H1 (cell line): ENCODE data around the gene MIR17HG. TPM values are rescaled to one million over a fixed set of nuclear protein-coding genes. Genes with fewer than 3 reads are reported as not detected.

Source experiments
- CTCF ChIA-PET: fragments of 300-600 bp; sonication (Branson Sonifier 250); formaldehyde crosslinking; loops from one replicate; lab custom pipeline; 2021; ENCODE audit not compliant: partially characterized antibody; lab: Charles Lee
- POLR2A ChIA-PET: fragments of 300-600 bp; sonication (Branson Sonifier 250); formaldehyde crosslinking; loops from one replicate; lab custom pipeline; 2021; ENCODE audit warnings: inconsistent platforms; ENCODE audit not compliant: partially characterized antibody; lab: Charles Lee
- DNase-seq, 2 experiments: peaks; one replicate each; pipeline versions ENCODE4 v3.0.0 to v3.0.0-alpha.2; 2010 to 2022; ENCODE audit warnings: low spot score in 2 of 2, low read depth in 1 of 2, mixed read lengths in 1 of 2
- FAIRE-seq: peaks from 2 replicates; lab custom pipeline; 2011; peaks lifted over from hg19 to GRCh38; lab: Jason Lieb, UNC
- H2AFZ ChIP-seq: 2 replicates; pipeline ENCODE4 v1.8.1; 2012; ENCODE audit warnings: low read length, inconsistent platforms
- H2AK5ac ChIP-seq: 2 replicates; pipeline ENCODE4 v1.6.1; 2013; ENCODE audit warnings: low read depth, low read length
- H2BK120ac ChIP-seq: replicated peaks from 2 replicates; pipeline ENCODE3; 2013; ENCODE audit warnings: low read depth, low read length, inconsistent platforms
- H2BK12ac ChIP-seq: 2 replicates; pipeline ENCODE4 v1.6.1; 2013; ENCODE audit warnings: low read depth, low read length
- H2BK15ac ChIP-seq: 2 replicates; pipeline ENCODE4 v1.6.1; 2013; ENCODE audit warnings: low read length
- H2BK20ac ChIP-seq: 2 replicates; pipeline ENCODE4 v1.6.1; 2013; ENCODE audit warnings: low read length
- H2BK5ac ChIP-seq: 2 replicates; pipeline ENCODE4 v1.6.1; 2013; ENCODE audit warnings: low read depth, low read length
- H3K14ac ChIP-seq: 2 replicates; pipeline ENCODE4 v1.6.1; 2013; ENCODE audit warnings: inconsistent platforms; ENCODE audit not compliant: insufficient read length
- H3K18ac ChIP-seq: 2 replicates; pipeline ENCODE4 v1.6.1; 2013; ENCODE audit warnings: low read length; ENCODE audit errors: extremely low read depth
- H3K23ac ChIP-seq: 2 replicates; pipeline ENCODE4 v1.6.1; 2013; ENCODE audit warnings: inconsistent platforms; ENCODE audit not compliant: insufficient read length
- H3K23me2 ChIP-seq: 2 replicates; pipeline ENCODE4 v1.6.1; 2013; ENCODE audit warnings: low read depth, low read length
- H3K27ac ChIP-seq: 2 replicates; pipeline ENCODE4 v1.6.1; 2011; ENCODE audit warnings: low read depth, low read length, inconsistent platforms
- H3K27me3 ChIP-seq, 4 experiments: replicated peaks in 1 of 4; 1 replicate in 1 of 4; 2 replicates in 3 of 4; pipeline versions ENCODE4 v1.6.1 to v1.8.1; 2011 to 2013; ENCODE audit warnings: low read length in 3 of 4, mild to moderate bottlenecking in 3 of 4, inconsistent platforms in 2 of 4, mixed read lengths in 2 of 4, moderate library complexity in 1 of 4; ENCODE audit not compliant: control insufficient read depth in 3 of 4, insufficient read depth in 3 of 4; ENCODE audit errors: extremely low read depth in 1 of 4
- H3K36me3 ChIP-seq, 4 experiments: 2 replicates each; pipeline versions ENCODE4 v1.6.1 to v1.8.1; 2011 to 2013; ENCODE audit warnings: mild to moderate bottlenecking in 4 of 4, low read length in 3 of 4, moderate library complexity in 2 of 4, control low read depth in 1 of 4, inconsistent platforms in 1 of 4; ENCODE audit not compliant: insufficient read depth in 4 of 4, control insufficient read depth in 2 of 4
- H3K4ac ChIP-seq: replicated peaks from 2 replicates; pipeline ENCODE3; 2013; ENCODE audit warnings: low read length, low read depth, mixed read lengths, inconsistent platforms; ENCODE audit not compliant: insufficient read length
- H3K4me1 ChIP-seq, 4 experiments: replicated peaks in 1 of 4; 1 replicate in 1 of 4; 2 replicates in 3 of 4; pipeline versions ENCODE4 v1.6.1 to v1.8.1; 2011 to 2013; ENCODE audit warnings: low read length in 3 of 4, inconsistent platforms in 2 of 4, mixed read lengths in 1 of 4; ENCODE audit not compliant: insufficient read depth in 4 of 4, control insufficient read depth in 3 of 4
- H3K4me2 ChIP-seq, 2 experiments: 2 replicates each; pipeline versions ENCODE4 v1.6.1 to v1.8.1; 2011 to 2013; ENCODE audit warnings: low read depth in 2 of 2, low read length in 2 of 2, control low read depth in 1 of 2, inconsistent platforms in 1 of 2, mild to moderate bottlenecking in 1 of 2; ENCODE audit not compliant: insufficient read depth in 1 of 2
- H3K4me3 ChIP-seq, 4 experiments: fragments of 200-600, 300-600 bp in 1 of 4; sonication (generic), shearing (Covaris generic), sonication (Bioruptor Twin) in 1 of 4; 2 replicates each; pipeline versions ENCODE4 v1.5.1 to v1.8.1; 2011 to 2016; ENCODE audit warnings: low read length in 4 of 4, low read depth in 3 of 4, control low read depth in 2 of 4, inconsistent platforms in 2 of 4, mild to moderate bottlenecking in 2 of 4, mixed read lengths in 1 of 4, moderate library complexity in 1 of 4; ENCODE audit not compliant: insufficient read depth in 2 of 4; ENCODE audit errors: extremely low read depth in 1 of 4
- H3K56ac ChIP-seq: replicated peaks from 2 replicates; pipeline ENCODE3; 2013; ENCODE audit warnings: low read depth, mild to moderate bottlenecking, mixed read lengths, low read length, inconsistent platforms; ENCODE audit not compliant: insufficient read length
- H3K79me1 ChIP-seq: 2 replicates; pipeline ENCODE4 v1.6.1; 2013; ENCODE audit warnings: low read depth, low read length, control low read depth
- H3K79me2 ChIP-seq, 2 experiments: 2 replicates each; pipeline versions ENCODE4 v1.6.1 to v1.8.1; 2012 to 2013; ENCODE audit warnings: low read length in 2 of 2, mild to moderate bottlenecking in 2 of 2, inconsistent platforms in 1 of 2; ENCODE audit not compliant: insufficient read depth in 2 of 2, control insufficient read depth in 1 of 2
- H3K9ac ChIP-seq, 4 experiments: replicated peaks in 1 of 4; 1 replicate in 1 of 4; 2 replicates in 3 of 4; pipeline versions ENCODE4 v1.6.1 to v1.8.1; 2011 to 2013; ENCODE audit warnings: low read depth in 3 of 4, low read length in 3 of 4, control low read depth in 2 of 4, mild to moderate bottlenecking in 2 of 4, moderate library complexity in 2 of 4, inconsistent platforms in 1 of 4; ENCODE audit errors: extremely low read depth in 1 of 4
- H3K9me3 ChIP-seq, 2 experiments: 2 replicates each; pipeline versions ENCODE4 v1.6.1 to v1.8.1; 2012 to 2013; ENCODE audit warnings: mild to moderate bottlenecking in 2 of 2, moderate library complexity in 2 of 2, control low read depth in 1 of 2, inconsistent platforms in 1 of 2, low read depth in 1 of 2, low read length in 1 of 2, mixed read lengths in 1 of 2; ENCODE audit not compliant: insufficient read depth in 2 of 2
- H4K20me1 ChIP-seq, 2 experiments: replicated peaks in 1 of 2; 2 replicates each; pipeline versions ENCODE3 to v1.8.1; 2011 to 2013; ENCODE audit warnings: inconsistent platforms in 2 of 2, low read length in 2 of 2, mild to moderate bottlenecking in 1 of 2; ENCODE audit not compliant: insufficient read depth in 2 of 2, control insufficient read depth in 1 of 2
- H4K5ac ChIP-seq: 2 replicates; pipeline ENCODE4 v1.6.1; 2013; ENCODE audit warnings: low read length, low read depth, mixed read lengths, inconsistent platforms; ENCODE audit not compliant: insufficient read length
- H4K8ac ChIP-seq: 2 replicates; pipeline ENCODE4 v1.8.0; 2013; ENCODE audit warnings: mild to moderate bottlenecking, moderate library complexity, low read length, inconsistent platforms; ENCODE audit not compliant: insufficient read depth; ENCODE audit errors: extremely low read depth
- H4K91ac ChIP-seq: replicated peaks from 2 replicates; pipeline ENCODE3; 2013; ENCODE audit warnings: low read length, mixed read lengths, inconsistent platforms; ENCODE audit not compliant: insufficient read length
- ATF2 ChIP-seq: IDR thresholded peaks from 2 replicates; pipeline ENCODE4 v1.6.1; 2012; ENCODE audit warnings: low read length, inconsistent platforms
- CBX8 ChIP-seq: fragments of 300-800, 300-1000 bp; sonication (generic); IDR thresholded peaks from 2 replicates; pipeline ENCODE4 v1.7.1; 2016; ENCODE audit warnings: low read depth, low read length, borderline replicate concordance
- CEBPB ChIP-seq: IDR thresholded peaks from 2 replicates; pipeline ENCODE4 v1.6.1; 2012; ENCODE audit warnings: low read depth, low read length
- CHD1 ChIP-seq: IDR thresholded peaks from 2 replicates; pipeline ENCODE4 v1.6.1; 2012; ENCODE audit warnings: low read depth, low read length, improper control_type of control experiment
- EZH2 ChIP-seq: fragments of 200-600 bp; sonication (generic); IDR thresholded peaks from 2 replicates; pipeline ENCODE4 v1.7.1; 2012; ENCODE audit warnings: low read depth, mild to moderate bottlenecking, moderate library complexity, low read length, inconsistent platforms; ENCODE audit not compliant: severe bottlenecking
- FOSL1 ChIP-seq: IDR thresholded peaks from 2 replicates; pipeline ENCODE4 v1.6.1; 2011; ENCODE audit warnings: mild to moderate bottlenecking, low read depth, low read length, moderate library complexity; ENCODE audit not compliant: insufficient read depth
- HDAC2 ChIP-seq, 2 experiments: fragments of 300-600 bp in 1 of 2; sonication (generic) in 1 of 2; IDR thresholded peaks; 2 replicates each; pipeline ENCODE4 v1.6.1; 2011 to 2012; ENCODE audit warnings: low read depth in 2 of 2, low read length in 2 of 2, mild to moderate bottlenecking in 2 of 2, moderate library complexity in 2 of 2, borderline replicate concordance in 1 of 2, inconsistent platforms in 1 of 2
- KDM4A ChIP-seq: IDR thresholded peaks from one replicate; pipeline ENCODE4 v1.7.1; 2012; ENCODE audit warnings: low read depth, mild to moderate bottlenecking, moderate library complexity, low read length, inconsistent platforms; ENCODE audit not compliant: severe bottlenecking
- PHF8 ChIP-seq: fragments of 200-600 bp; sonication (generic); conservative IDR thresholded peaks from 2 replicates; pipeline ENCODE4 v1.7.1; 2012; ENCODE audit warnings: low read depth, mild to moderate bottlenecking, inconsistent platforms, low read length, moderate library complexity
- POLR2AphosphoS5 ChIP-seq: IDR thresholded peaks from 2 replicates; pipeline ENCODE4 v1.6.1; 2011; ENCODE audit warnings: low read depth, low read length
- SAP30 ChIP-seq: fragments of 300-600 bp; sonication (generic); IDR thresholded peaks from 2 replicates; pipeline ENCODE4 v1.7.1; 2012; ENCODE audit warnings: low read length, moderate library complexity, mild to moderate bottlenecking, inconsistent platforms; ENCODE audit not compliant: insufficient read depth, insufficient replicate concordance
- TBP ChIP-seq: IDR thresholded peaks from 2 replicates; pipeline ENCODE4 v1.6.1; 2011; ENCODE audit warnings: low read depth, low read length, improper control_type of control experiment
- YY1 ChIP-seq: IDR thresholded peaks from 2 replicates; pipeline ENCODE4 v1.6.1; 2011; ENCODE audit warnings: low read depth, mild to moderate bottlenecking, low read length
- WGBS, 2 experiments: shearing (Covaris generic) in 1 of 2; methylation state at CpG; one replicate each; pipeline versions ENCODE4 v1.1.6 to v1.1.7; 2013 to 2015; ENCODE audit warnings: low lambda C conversion rate in 2 of 2, mixed read lengths in 2 of 2, inconsistent platforms in 1 of 2, low coverage in 1 of 2, missing lambda C conversion rate in 1 of 2; ENCODE audit not compliant: insufficient replicate concordance in 2 of 2, insufficient coverage in 1 of 2, insufficient read length in 1 of 2; ENCODE audit errors: extremely low coverage in 1 of 2, missing lambda C conversion rate in 1 of 2; 5-methylcytosine and 5-hydroxymethylcytosine counted together
- polyA plus RNA-seq, 7 experiments: library from polyadenylated mRNA; depleted of rRNA in 3 of 7; stranded (reverse) in 5 of 7; unstranded in 2 of 7; fragments of >200 nt in 5 of 7; fragments of 200-250 nt in 2 of 7; gene quantifications; 1 replicate in 5 of 7; 2 replicates in 1 of 7; 4 replicates in 1 of 7; pipeline versions ENCODE4 v1.2.1 to v1.2.3, GENCODE V29; 2011 to 2013; ENCODE audit warnings: missing spikeins in 2 of 7, mixed read lengths in 2 of 7
- total RNA-seq: library from RNA; stranded (reverse); fragmentation: NEBNext Ultra II Directional; extraction: Animal tissue kit (Norgen Biotek cat#: 25700); gene quantifications from 2 replicates; pipeline ENCODE4 v1.2.1, GENCODE V29; 2021

MIR17HG gene
- total and polyA plus RNA-seq, 2 of the 8 experiments (the other 6 are each of a cell fraction or from before 2014, with no cell fraction given), result 11.5 to 36.9 TPM

GRCh38 chr13:91302111-91302510 lies 45.4 kb upstream of the MIR17HG start:
- ChIA-PET CTCF (interaction anchor here (0.7 to 1.3 kb wide), 4 partner anchors 9 to 140 kb away, joined by 3 to 4 read pairs (median 3); no protein-coding TSS in a partner anchor), POLR2A (no interaction called here)
- WGBS, 2 experiments, result 85% methylated on average over 1 of the region's 1 CpG; no CpG with 5 or more reads in 1 of the 2 experiments
- H4K91ac ChIP-seq, result no peak overlapping the region
- no peak overlapping the region for H2BK20ac ChIP-seq
- H2BK12ac ChIP-seq, result no peak overlapping the region
- no peaks in the 10 kb centered on the region for H3K36me3 ChIP-seq
- H2BK120ac ChIP-seq, result no peak overlapping the region
- FAIRE-seq (no peak), DNase-seq (no peak)
- no peaks in the 10 kb centered on the region for H3K79me2 ChIP-seq
- no peaks in the 10 kb centered on the region for H4K20me1 ChIP-seq
- no peak overlapping the region for H2AK5ac ChIP-seq
- H3K14ac ChIP-seq, result no peak overlapping the region
- no peak overlapping the region for H4K8ac ChIP-seq
- H3K4ac ChIP-seq, result no peak overlapping the region
- H3K4me1 ChIP-seq, result no peaks in the 10 kb centered on the region
- H3K56ac ChIP-seq, result no peak overlapping the region
- no peak overlapping the region for H3K9ac ChIP-seq
- H3K27me3 ChIP-seq, result no peaks in the 10 kb centered on the region
- no peaks in the 10 kb centered on the region for H3K9me3 ChIP-seq
- no peaks in the 10 kb centered on the region for H3K23me2 ChIP-seq
- no peak overlapping the region for H2BK15ac ChIP-seq
- no peak overlapping the region for H2BK5ac ChIP-seq
- H3K4me3 ChIP-seq, result no peak overlapping the region
- H3K23ac ChIP-seq, result no peak overlapping the region
- no peak overlapping the region for H3K4me2 ChIP-seq
- no peak overlapping the region for H3K18ac ChIP-seq
- no peak overlapping the region for H3K27ac ChIP-seq
- H4K5ac ChIP-seq, result no peak overlapping the region
- H3K79me1 ChIP-seq, result no peaks in the 10 kb centered on the region
- H2AFZ ChIP-seq, result no peak overlapping the region
- TF ChIP-seq EZH2 (no peak), YY1 (no peak), POLR2AphosphoS5 (no peak), TBP (no peak), KDM4A (no peak), SAP30 (no peak), PHF8 (no peak), CHD1 (no peak), CBX8 (no peak), FOSL1 (no peak), CEBPB (no peak), HDAC2 (IDR thresholded peaks at IDR 0.05; ENCODE audit: borderline replicate concordance in 1 of 2, low read depth in 2 of 2, low read length in 2 of 2) (no peak), ATF2 (no peak)
